H9 (cell line): ENCODE data around the gene OSTF1. TPM values are rescaled to one million over a fixed set of nuclear protein-coding genes. Genes with fewer than 3 reads are reported as not detected.

ENCODE experiments used
- DNase-seq: peaks from one replicate; pipeline ENCODE4 v3.0.0-alpha.2; 2017
- H2AFZ ChIP-seq: one replicate; pipeline ENCODE4 v1.6.1; 2013; ENCODE audit warnings: mild to moderate bottlenecking, low read length, control low read depth, moderate library complexity
- H2AK5ac ChIP-seq: 2 replicates; pipeline ENCODE4 v1.6.1; 2013; ENCODE audit warnings: low read length, control low read depth, mixed read lengths; ENCODE audit not compliant: insufficient read length
- H2BK120ac ChIP-seq: one replicate; pipeline ENCODE4 v1.6.1; 2013; ENCODE audit warnings: low read depth, mild to moderate bottlenecking, low read length, control low read depth, inconsistent platforms; ENCODE audit not compliant: poor library complexity, severe bottlenecking
- H2BK12ac ChIP-seq: 2 replicates; pipeline ENCODE4 v1.6.1; 2013; ENCODE audit warnings: low read length, control low read depth, mixed read lengths, low read depth; ENCODE audit not compliant: insufficient read length
- H2BK15ac ChIP-seq: 2 replicates; pipeline ENCODE4 v1.6.1; 2013; ENCODE audit warnings: low read depth, low read length, control low read depth
- H2BK20ac ChIP-seq: one replicate; pipeline ENCODE4 v1.6.1; 2013; ENCODE audit warnings: low read depth, mild to moderate bottlenecking, low read length, control low read depth, inconsistent platforms; ENCODE audit not compliant: poor library complexity, severe bottlenecking
- H2BK5ac ChIP-seq: 2 replicates; pipeline ENCODE4 v1.6.1; 2013; ENCODE audit warnings: low read length, control low read depth, mixed read lengths; ENCODE audit not compliant: insufficient read length
- H3K14ac ChIP-seq: 2 replicates; pipeline ENCODE4 v1.6.1; 2013; ENCODE audit warnings: low read length, control low read depth; ENCODE audit not compliant: insufficient read depth
- H3K18ac ChIP-seq: 2 replicates; pipeline ENCODE4 v1.6.1; 2013; ENCODE audit warnings: low read depth, mild to moderate bottlenecking, mixed read lengths, low read length, control low read depth; ENCODE audit not compliant: insufficient read length
- H3K23ac ChIP-seq: 2 replicates; pipeline ENCODE4 v1.6.1; 2013; ENCODE audit warnings: low read length, control low read depth, mixed read lengths, low read depth; ENCODE audit not compliant: insufficient read length
- H3K23me2 ChIP-seq: 2 replicates; pipeline ENCODE4 v1.6.1; 2013; ENCODE audit warnings: low read depth, mild to moderate bottlenecking, mixed read lengths, low read length, control low read depth; ENCODE audit not compliant: insufficient read length, poor library complexity, severe bottlenecking
- H3K27ac ChIP-seq: 2 replicates; pipeline ENCODE4 v1.5.1; 2013; ENCODE audit warnings: low read length, control low read depth, mixed read lengths, low read depth; ENCODE audit not compliant: insufficient read length
- H3K27me3 ChIP-seq: 2 replicates; pipeline ENCODE4 v1.6.1; 2013; ENCODE audit warnings: low read length, control low read depth, inconsistent platforms; ENCODE audit not compliant: insufficient read depth
- H3K4ac ChIP-seq: 2 replicates; pipeline ENCODE4 v1.6.1; 2013; ENCODE audit warnings: low read depth, mild to moderate bottlenecking, control low read depth, inconsistent platforms, low read length, moderate library complexity
- H3K4me1 ChIP-seq: 2 replicates; pipeline ENCODE4 v1.6.1; 2013; ENCODE audit warnings: low read length, control low read depth, inconsistent platforms; ENCODE audit not compliant: insufficient read depth
- H3K4me2 ChIP-seq: 2 replicates; pipeline ENCODE4 v1.6.1; 2013; ENCODE audit warnings: low read length, control low read depth, mixed read lengths; ENCODE audit not compliant: insufficient read length, insufficient read depth
- H3K56ac ChIP-seq: 2 replicates; pipeline ENCODE4 v1.6.1; 2013; ENCODE audit warnings: low read depth, mild to moderate bottlenecking, mixed read lengths, low read length, control low read depth; ENCODE audit not compliant: insufficient read length
- H3K79me1 ChIP-seq: 2 replicates; pipeline ENCODE4 v1.6.1; 2013; ENCODE audit warnings: low read depth, mild to moderate bottlenecking, moderate library complexity, low read length, control low read depth, inconsistent platforms; ENCODE audit not compliant: insufficient read depth, poor library complexity, severe bottlenecking
- H3K79me2 ChIP-seq: 2 replicates; pipeline ENCODE4 v1.6.1; 2013; ENCODE audit warnings: low read length, control low read depth, inconsistent platforms; ENCODE audit not compliant: insufficient read depth
- H3K9ac ChIP-seq: 2 replicates; pipeline ENCODE4 v1.6.1; 2013; ENCODE audit warnings: low read length, control low read depth, mixed read lengths; ENCODE audit not compliant: insufficient read length; ENCODE audit errors: extremely low read depth
- H3K9me3 ChIP-seq: one replicate; pipeline ENCODE4 v1.6.1; 2013; ENCODE audit warnings: low read depth, low read length, inconsistent platforms; ENCODE audit not compliant: control insufficient read depth
- H3T11ph ChIP-seq: one replicate; pipeline ENCODE4 v1.6.1; 2013; ENCODE audit warnings: mild to moderate bottlenecking, low read length, control low read depth, inconsistent platforms
- H4K20me1 ChIP-seq: one replicate; pipeline ENCODE4 v1.6.1; 2013; ENCODE audit not compliant: control insufficient read depth, insufficient read length, insufficient read depth
- H4K5ac ChIP-seq: 2 replicates; pipeline ENCODE4 v1.6.1; 2013; ENCODE audit warnings: low read depth, mild to moderate bottlenecking, mixed read lengths, low read length, control low read depth; ENCODE audit not compliant: insufficient read length
- H4K8ac ChIP-seq: replicated peaks from 2 replicates; pipeline ENCODE4 v1.6.1; 2013; ENCODE audit warnings: low read length, control low read depth, mixed read lengths, low read depth; ENCODE audit not compliant: insufficient read length
- H4K91ac ChIP-seq: 2 replicates; pipeline ENCODE4 v1.6.1; 2013; ENCODE audit warnings: low read depth, mild to moderate bottlenecking, moderate library complexity, mixed read lengths, low read length, control low read depth; ENCODE audit not compliant: insufficient read length
- H3K27ac Mint-ChIP-seq, 3 experiments: 2 replicates in 2 of 3; 3 replicates in 1 of 3; pipeline ENCODE4 v1.8.0; 2020 to 2021; ENCODE audit warnings: mixed read lengths in 3 of 3, mild to moderate bottlenecking in 1 of 3, moderate library complexity in 1 of 3
- H3K27me3 Mint-ChIP-seq: 2 replicates; pipeline ENCODE4 v1.8.0; 2021; ENCODE audit warnings: low read depth, mild to moderate bottlenecking, moderate library complexity, mixed read lengths
- H3K36me3 Mint-ChIP-seq, 3 experiments: 2 replicates in 2 of 3; 3 replicates in 1 of 3; pipeline ENCODE4 v1.8.0; 2020 to 2021; ENCODE audit warnings: low read depth in 3 of 3, mixed read lengths in 3 of 3; ENCODE audit not compliant: insufficient read depth in 1 of 3
- H3K4me1 Mint-ChIP-seq, 2 experiments: 2 replicates each; pipeline ENCODE4 v1.8.0; 2020; ENCODE audit warnings: mixed read lengths in 2 of 2
- H3K4me3 Mint-ChIP-seq, 2 experiments: 2 replicates in 1 of 2; 3 replicates in 1 of 2; pipeline ENCODE4 v1.8.0; 2020 to 2021; ENCODE audit warnings: mild to moderate bottlenecking in 2 of 2, mixed read lengths in 2 of 2, moderate library complexity in 1 of 2
- H3K9me3 Mint-ChIP-seq, 2 experiments: 2 replicates in 1 of 2; 3 replicates in 1 of 2; pipeline ENCODE4 v1.8.0; 2020; ENCODE audit warnings: mild to moderate bottlenecking in 2 of 2, mixed read lengths in 2 of 2, moderate library complexity in 1 of 2
- CTCF ChIP-seq: fragments of 200-600 bp; sonication (generic); conservative IDR thresholded peaks from 3 replicates; pipeline ENCODE4 v1.8.0; 2021; ENCODE audit warnings: antibody characterized with exemption, mild to moderate bottlenecking
- WGBS: extraction: QIAGEN DNeasy Blood & Tissue Kit; methylation state at CpG from one replicate; pipeline ENCODE4 v1.1.7; 2013; ENCODE audit warnings: missing lambda C conversion rate, low lambda C conversion rate, mixed read lengths; ENCODE audit not compliant: insufficient read length; ENCODE audit errors: extremely low coverage; 5-methylcytosine and 5-hydroxymethylcytosine counted together
- total RNA-seq: library from RNA; stranded (reverse); gene quantifications from 2 replicates; pipeline ENCODE4 v1.2.1, GENCODE V29; 2021

OSTF1 gene
- total RNA-seq, 1 experiment from 2014 or later = 16.1 TPM

- H3K9me3 ChIP-seq = no peaks in the 10 kb centered on the region
- no peak overlapping the region for H2BK15ac ChIP-seq
- H3K14ac ChIP-seq = no peak overlapping the region
- no peak for DNase-seq
- H2BK120ac ChIP-seq = no peak overlapping the region
- no CpG with 5 or more reads among the region's 4 CpGs for WGBS
- no peak for TF ChIP-seq CTCF
- no peak overlapping the region for H3K23ac ChIP-seq
- Mint-ChIP-seq H3K4me3 (no peak overlapping the region), H3K9me3 (peaks cover 12% of the 10 kb centered on the region in 2 experiments; a peak in 4 of 5 replicates), H3K27me3 (no peaks in the 10 kb centered on the region), H3K36me3 (peaks cover 11 to 22% (median 20%) of the 10 kb centered on the region in 3 experiments), H3K27ac (no peak overlapping the region), H3K4me1 (peaks cover 0 to 3% of the 10 kb centered on the region in 2 experiments; a peak in 2 of 4 replicates)
- H3K9ac ChIP-seq = no peak overlapping the region
- no peak overlapping the region for H2BK20ac ChIP-seq
- no peaks in the 10 kb centered on the region for H4K20me1 ChIP-seq
- H2AK5ac ChIP-seq = no peak overlapping the region
- H3K4me2 ChIP-seq = no peak overlapping the region
- H3K79me1 ChIP-seq = no peaks in the 10 kb centered on the region
- no peak overlapping the region for H3T11ph ChIP-seq
- no peak overlapping the region for H2AFZ ChIP-seq
- H3K27me3 ChIP-seq = no peaks in the 10 kb centered on the region
- H2BK12ac ChIP-seq = no peak overlapping the region
- H3K4ac ChIP-seq = no peak overlapping the region
- H3K27ac ChIP-seq = no peak overlapping the region
- H3K56ac ChIP-seq = no peak overlapping the region
- H3K4me1 ChIP-seq = no peaks in the 10 kb centered on the region
- H3K23me2 ChIP-seq = no peaks in the 10 kb centered on the region
- H4K91ac ChIP-seq = no peak overlapping the region
- no peak overlapping the region for H3K18ac ChIP-seq
- H4K5ac ChIP-seq = no peak overlapping the region
- no peak overlapping the region for H4K8ac ChIP-seq
- H2BK5ac ChIP-seq = no peak overlapping the region
- H3K79me2 ChIP-seq = no peaks in the 10 kb centered on the region
Measured at GRCh38 chr9:75147638-75148037, 59.3 kb downstream of the OSTF1 start.
